K562 (cell line): ENCODE measurements around the gene EIF3I. TPM values are rescaled to one million over a fixed set of nuclear protein-coding genes. Genes with fewer than 3 reads are reported as not detected.

Experiments used
- ATAC-seq: fragments of 200-7000 bp; cut with Tn5 transposase; 3 replicates; pipeline ENCODE4 v1.9.1; 2020; ENCODE audit warnings: moderate library complexity
- BruUV-seq: library from RNA; stranded (reverse); fragments of 400-500 nt; replicated peaks from 2 replicates; lab custom pipeline; 2021; lab: Mats Ljungman, UMichigan
- CTCF ChIA-PET: fragments of 300-600 bp; formaldehyde crosslinking; extraction: SDS; loops from one replicate; lab custom pipeline; 2021; ENCODE audit warnings: low intra/inter-chr PET ratio; lab: Yijun Ruan, JAX
- POLR2A ChIA-PET: fragments of 300-600, 350-650 bp; sonication (Branson Sonifier 250); formaldehyde crosslinking; extraction: SDS; loops from one replicate; lab custom pipeline; 2021; ENCODE audit warnings: antibody characterized with exemption, inconsistent platforms; lab: Yijun Ruan, JAX
- DNase-seq, 4 experiments: peaks; one replicate each; pipeline versions ENCODE4 v3.0.0 to v3.0.0-alpha.2; 2011 to 2018; ENCODE audit warnings: low spot score in 3 of 4, mixed read lengths in 3 of 4; ENCODE audit errors: extremely low read depth in 1 of 4
- FAIRE-seq: peaks from 2 replicates; lab custom pipeline; 2011; peaks lifted over from hg19 to GRCh38; lab: Jason Lieb, UNC
- H2AFZ ChIP-seq: 2 replicates; pipeline ENCODE4 v1.6.0; 2011; ENCODE audit warnings: low read depth, low read length, control low read depth, inconsistent platforms
- H3K27ac ChIP-seq: fragments of 200-600 bp; 3 replicates; pipeline ENCODE4 v1.8.0; 2011; ENCODE audit warnings: low read depth, mild to moderate bottlenecking, control low read depth, inconsistent platforms, low read length, moderate library complexity, mixed read lengths; ENCODE audit errors: extremely low read depth
- H3K27me3 ChIP-seq, 2 experiments: fragments of 300-600 bp in 1 of 2; 2 replicates in 1 of 2; 3 replicates in 1 of 2; pipeline versions ENCODE4 v1.6.0 to v1.8.0; 2011; ENCODE audit warnings: inconsistent platforms in 2 of 2, low read length in 2 of 2, mild to moderate bottlenecking in 1 of 2, mixed read lengths in 1 of 2, moderate library complexity in 1 of 2; ENCODE audit not compliant: control insufficient read depth in 2 of 2, insufficient read depth in 2 of 2
- H3K36me3 ChIP-seq: fragments of 300-600 bp; 3 replicates; pipeline ENCODE4 v1.8.0; 2011; ENCODE audit warnings: mild to moderate bottlenecking, low read length, inconsistent platforms; ENCODE audit not compliant: control insufficient read depth, insufficient read depth
- H3K4me1 ChIP-seq, 2 experiments: fragments of 200-600 bp in 1 of 2; replicated peaks in 1 of 2; 2 replicates in 1 of 2; 3 replicates in 1 of 2; pipeline versions ENCODE4 v1.5.1 to v1.8.0; 2011; ENCODE audit warnings: inconsistent platforms in 2 of 2, low read length in 2 of 2, mild to moderate bottlenecking in 1 of 2, mixed read lengths in 1 of 2, moderate library complexity in 1 of 2; ENCODE audit not compliant: control insufficient read depth in 2 of 2, insufficient read depth in 2 of 2
- H3K4me2 ChIP-seq: 2 replicates; pipeline ENCODE4 v1.6.1; 2011; ENCODE audit warnings: low read length, control low read depth, inconsistent platforms, mixed read lengths; ENCODE audit not compliant: insufficient read depth
- H3K4me3 ChIP-seq: fragments of 200-600 bp; sonication (generic), shearing (Covaris generic); 2 replicates; pipeline ENCODE4 v1.5.1; 2016; ENCODE audit warnings: control low read depth, inconsistent platforms
- H3K79me2 ChIP-seq: fragments of 200-600 bp; 3 replicates; pipeline ENCODE4 v1.8.0; 2011; ENCODE audit warnings: low read length, inconsistent platforms; ENCODE audit not compliant: control insufficient read depth, insufficient read depth
- H3K9ac ChIP-seq, 2 experiments: 2 replicates each; pipeline versions ENCODE4 v1.6.0 to v1.6.1; 2011; ENCODE audit warnings: low read depth in 2 of 2, low read length in 2 of 2, control low read depth in 1 of 2, inconsistent platforms in 1 of 2, mild to moderate bottlenecking in 1 of 2, mixed read lengths in 1 of 2; ENCODE audit not compliant: insufficient read depth in 1 of 2
- H3K9me1 ChIP-seq: one replicate; pipeline ENCODE4 v1.6.0; 2011; ENCODE audit warnings: inconsistent platforms, mild to moderate bottlenecking, low read length, moderate library complexity; ENCODE audit not compliant: control insufficient read depth, insufficient read depth
- H3K9me3 ChIP-seq: replicated peaks from 2 replicates; pipeline ENCODE4 v1.5.1; 2011; ENCODE audit warnings: low read depth, low read length, inconsistent platforms; ENCODE audit not compliant: control insufficient read depth, insufficient read depth
- H4K20me1 ChIP-seq: replicated peaks from 2 replicates; pipeline ENCODE4 v1.6.1; 2011; ENCODE audit warnings: low read length, inconsistent platforms, mixed read lengths; ENCODE audit not compliant: control insufficient read depth, insufficient read depth
- PTBP1 ChIP-seq: fragments of 200-400 bp; formaldehyde crosslinking; IDR thresholded peaks from 2 replicates; pipeline ENCODE4 v1.6.1; 2017; ENCODE audit warnings: low read depth, low read length
- SNAPC5 ChIP-seq: fragments of 250-450 bp; sonication (Bioruptor Pico); IDR thresholded peaks from 2 replicates; pipeline ENCODE4 v1.8.0; 2021; ENCODE audit warnings: moderate library complexity, mild to moderate bottlenecking, inconsistent platforms
- TAF15 ChIP-seq: fragments of 200-400 bp; formaldehyde crosslinking; IDR thresholded peaks from 2 replicates; pipeline ENCODE4 v1.6.1; 2017; ENCODE audit warnings: mild to moderate bottlenecking, low read depth, low read length, moderate library complexity
- ZNF121 ChIP-seq: sonication (generic); formaldehyde crosslinking; conservative IDR thresholded peaks from 2 replicates; pipeline ENCODE4 v1.8.0; 2022; ENCODE audit warnings: missing genetic modification reagents
- WGBS: fragments of 100-300 bp; shearing (Covaris generic); methylation state at CpG from one replicate; pipeline ENCODE4 v1.1.6; 2016; ENCODE audit warnings: low coverage, mixed read lengths; ENCODE audit not compliant: insufficient coverage; ENCODE audit errors: missing lambda C conversion rate; 5-methylcytosine and 5-hydroxymethylcytosine counted together
- in situ Hi-C: fragments of 300-500 bp; cut with MboI; formaldehyde crosslinking; loops from 4 replicates; pipeline ENCODE4 v1.15.0; 2018; ENCODE audit warnings: inconsistent platforms, mixed read lengths
- intact Hi-C: fragments of 100-400 bp; cut with micrococcal nuclease; formaldehyde crosslinking; loops from 2 replicates; pipeline ENCODE4 v1.14.2; 2022
- polyA plus RNA-seq, 8 experiments: library from polyadenylated mRNA; depleted of rRNA in 4 of 8; stranded (reverse) in 5 of 8; unstranded in 3 of 8; fragments of >200 nt; fragmentation: Nextera tagmentation in 2 of 8; fragmentation: Illumina TruSeq in 1 of 8; extraction: Ambion mirVana in 2 of 8; extraction: Trizol in 1 of 8; gene quantifications; 2 replicates each; pipeline versions ENCODE4 v1.2.1 to v1.2.3, GENCODE V29; 2011 to 2014; ENCODE audit warnings: inconsistent platforms in 1 of 8, missing spikeins in 1 of 8
- total RNA-seq, 7 experiments: library from RNA; depleted of rRNA in 6 of 7; stranded (reverse); fragments of >200 nt in 6 of 7; fragmentation: Illumina TruSeq in 2 of 7; extraction: Trizol in 2 of 7; gene quantifications; 2 replicates each; pipeline versions ENCODE4 v1.2.1 to v1.2.3, GENCODE V29; 2011 to 2021; ENCODE audit warnings: low replicate concordance in 1 of 7

EIF3I gene
- total and polyA plus RNA-seq, 9 of the 15 experiments (the other 6 are each of a cell fraction or from before 2014, with no cell fraction given): 414 to 1,526 (median 635) TPM

- Histone ChIP-seq H2AFZ (no peak overlapping the region), H3K9me3 (no peaks in the 10 kb centered on the region), H3K9me1 (no peaks in the 10 kb centered on the region), H4K20me1 (no peaks in the 10 kb centered on the region), H3K9ac (no peak overlapping the region), H3K79me2 (no peaks in the 10 kb centered on the region)
- in situ Hi-C loops: no loop called here
- WGBS: 41% methylated on average over 4 of the region's 4 CpGs
- BruUV-seq: no TSS peak
- TF ChIP-seq PTBP1 (no peak), TAF15 (no peak)
- TF ChIP-seq, all 486 proteins: peak for 0
- DNase-seq (peak in 1 of 4 experiments; percentile 5), ATAC-seq (peak; percentile 56), FAIRE-seq (no peak)
- ChIA-PET CTCF (no interaction called here), POLR2A (no interaction called here)
- H3K27ac ChIP-seq: no peak overlapping the region
- H3K36me3 ChIP-seq: no peaks in the 10 kb centered on the region
- no peak overlapping the region for H3K4me3 ChIP-seq
- H3K27me3 ChIP-seq: no peaks in the 10 kb centered on the region
- H3K4me1 ChIP-seq: peaks cover 0 to 9% of the 10 kb centered on the region in 2 experiments; a peak in 2 of 5 replicates
- intact Hi-C loops: no loop called here
- H3K4me2 ChIP-seq: no peak overlapping the region
Measured at GRCh38 chr1:32263744-32264143, 41.5 kb downstream of the EIF3I start.

GRCh38 chr1:32265846-32266245 lies 43.6 kb downstream of the EIF3I start:
- Histone ChIP-seq H3K27ac (no peak overlapping the region), H3K9me3 (no peaks in the 10 kb centered on the region), H3K9me1 (no peaks in the 10 kb centered on the region), H3K79me2 (no peaks in the 10 kb centered on the region), H3K9ac (no peak overlapping the region), H3K4me3 (no peak overlapping the region), H2AFZ (no peak overlapping the region), H3K27me3 (no peaks in the 10 kb centered on the region), H3K36me3 (no peaks in the 10 kb centered on the region), H3K4me1 (peaks cover 0 to 9% of the 10 kb centered on the region in 2 experiments; a peak in 2 of 5 replicates), H3K4me2 (no peak overlapping the region), H4K20me1 (no peaks in the 10 kb centered on the region)
- DNase-seq (no peak), FAIRE-seq (no peak), ATAC-seq (no peak)
- TF ChIP-seq ZNF121 (CRISPR knock-in tag) (0 out of 2 replicates have a peak, but pooled peaks have one; percentile 17), SNAPC5 (CRISPR knock-in tag) (no peak)
- in situ Hi-C loops: no loop called here
- 70% methylated on average over 8 of the region's 9 CpGs for WGBS
- no TSS peak for BruUV-seq
- intact Hi-C loops: no loop called here
- ChIA-PET POLR2A (interaction anchor here (0.6 to 1.2 kb wide), 3 partner anchors 9 to 81 kb away, joined by 3 to 4 read pairs (median 3); no protein-coding TSS in a partner anchor), CTCF (no interaction called here)
